ENCODE measurements around the gene ABCC1.

GRCh38 chr16:16076423-16076813, 127.0 kb downstream of the ABCC1 start:
- TF ChIP-seq MAX (IDR thresholded peaks at IDR 0.05; ENCODE audit: low read depth) (no peak), CTCF (IDR thresholded peaks at IDR 0.05) (no peak), EP300 (IDR thresholded peaks at IDR 0.05; ENCODE audit: borderline replicate concordance in 1 of 2, low read depth in 1 of 2, low read length in 1 of 2) (no peak), TAF1 (IDR thresholded peaks at IDR 0.05; ENCODE audit: borderline replicate concordance, low read depth, low read length) (no peak)

Data from SK-N-SH (cell line).